Superior temporal gyrus (tissue), 1 donor: ENCODE measurements around the gene POLR2F.

Experiments used
- DNase-seq: peaks from one replicate; pipeline ENCODE4 v3.0.0-alpha.2; 2016; ENCODE audit errors: extremely low spot score

POLR2F gene

DNA sequence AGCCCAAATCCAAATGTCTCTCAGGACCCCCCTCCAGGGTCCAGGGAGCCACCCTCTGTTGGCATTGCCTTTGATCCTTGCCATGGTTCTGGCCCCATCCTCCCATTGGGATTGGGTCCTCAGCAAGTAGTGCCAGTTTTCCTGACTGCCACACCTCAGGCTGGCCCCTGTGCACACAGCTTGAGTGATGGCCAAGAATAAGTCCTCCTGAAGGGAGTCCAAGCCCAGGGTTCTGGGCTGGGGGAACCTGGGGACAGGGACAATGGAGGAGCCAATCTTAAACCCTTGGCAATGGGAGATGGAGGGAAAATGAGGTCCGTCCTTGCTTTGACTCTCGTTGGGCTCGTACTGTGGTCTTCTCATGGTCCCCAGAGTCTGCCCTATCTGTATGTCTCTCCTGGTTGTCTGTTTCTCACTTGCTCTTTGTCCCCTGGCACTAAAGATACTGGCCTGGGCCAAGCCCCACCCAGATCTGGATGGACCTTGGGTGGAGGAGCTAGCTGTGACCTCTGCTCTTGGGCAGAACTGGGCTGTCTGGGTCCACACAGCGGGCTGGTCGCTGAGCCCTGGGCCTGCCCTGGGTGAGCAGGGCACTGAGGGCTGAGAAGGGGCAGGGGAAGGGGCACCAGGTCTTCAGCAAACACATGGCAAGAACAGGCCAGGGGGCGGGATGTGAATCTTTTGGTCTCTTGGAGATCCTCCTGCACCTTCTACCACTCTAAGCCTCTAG, 27.9 kb downstream of the POLR2F start:
- DNase-seq, result no peak

DNA sequence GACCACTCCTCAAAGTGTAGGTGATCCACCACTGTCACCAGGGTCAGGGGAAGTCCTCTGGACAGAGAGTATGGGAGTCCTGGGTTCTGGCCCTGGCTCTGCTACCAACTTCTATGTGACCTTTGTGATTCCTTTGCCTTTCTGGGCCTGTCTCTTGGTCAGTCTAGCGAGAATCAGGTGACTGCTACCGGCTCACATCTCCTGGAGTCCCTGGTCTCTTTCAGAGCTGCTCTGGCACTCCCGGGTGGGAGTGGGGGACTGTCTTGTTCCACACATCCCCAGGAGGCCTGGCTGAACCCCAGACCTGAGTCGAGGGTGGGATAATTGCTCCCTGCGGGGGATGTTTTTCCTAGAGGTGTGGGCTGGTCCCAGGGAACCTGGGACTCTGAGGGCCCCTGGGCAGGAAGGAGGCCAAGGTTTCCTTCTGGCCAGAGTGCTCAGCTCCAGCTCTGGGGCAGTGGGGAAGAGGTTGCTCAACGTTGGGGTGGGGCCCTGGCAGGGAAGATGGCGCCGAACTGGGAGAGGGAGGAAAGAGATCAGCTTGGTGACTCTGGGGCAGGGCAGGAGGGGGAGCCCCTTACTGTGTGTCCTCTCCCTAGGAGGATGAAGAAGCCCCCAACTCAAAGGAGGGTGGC, 28.8 kb downstream of the POLR2F start:
- DNase-seq, result no peak

- DNase-seq, result no peak
These were observed 29.7 kb downstream of the POLR2F start for GRCh38 chr22:37982938-37983859.

GRCh38 chr22:37983860-37984791, 30.6 kb downstream of the POLR2F start, which contains the start of gene SOX10:
Gene SOX10, minus strand, starts transcription at chr22:37984555. Its CDS starts 771 bp downstream, at chr22:37983784.
- peak; percentile 74 for DNase-seq

GRCh38 chr22:37985050-37985585, 31.6 kb downstream of the POLR2F start:
- DNase-seq, result no peak

DNA sequence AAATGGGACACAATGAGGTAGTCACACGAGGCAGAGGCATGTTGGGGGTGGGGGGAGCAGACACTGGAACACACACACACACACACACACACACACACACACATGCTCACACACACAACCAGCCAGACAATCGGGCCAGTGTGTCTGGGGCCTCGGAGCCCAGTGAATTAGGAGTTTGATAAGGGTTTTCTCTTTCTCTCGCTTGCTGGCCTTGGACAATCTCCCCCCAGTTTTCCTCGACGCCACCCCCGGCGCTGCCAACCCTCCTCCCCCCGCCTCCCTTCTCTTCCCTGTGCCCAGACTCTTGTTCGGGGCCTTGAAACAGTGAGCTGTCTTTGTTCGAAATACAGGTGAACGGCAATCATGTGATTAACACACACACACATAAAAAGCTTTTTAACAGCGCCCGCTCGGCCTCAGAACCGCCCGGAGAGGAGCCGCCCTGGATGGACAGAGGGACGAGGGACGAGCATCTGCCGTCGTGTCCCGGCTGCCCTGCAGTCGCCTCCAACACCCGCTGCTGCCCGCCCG, 32.3 kb downstream of the POLR2F start:
- peak; percentile 86 for DNase-seq

- DNase-seq, result no peak
These were observed 32.9 kb downstream of the POLR2F start for GRCh38 chr22:37986371-37986770.

GRCh38 chr22:37989146-37990045, 35.9 kb downstream of the POLR2F start:
- DNase-seq, result no peak

DNA sequence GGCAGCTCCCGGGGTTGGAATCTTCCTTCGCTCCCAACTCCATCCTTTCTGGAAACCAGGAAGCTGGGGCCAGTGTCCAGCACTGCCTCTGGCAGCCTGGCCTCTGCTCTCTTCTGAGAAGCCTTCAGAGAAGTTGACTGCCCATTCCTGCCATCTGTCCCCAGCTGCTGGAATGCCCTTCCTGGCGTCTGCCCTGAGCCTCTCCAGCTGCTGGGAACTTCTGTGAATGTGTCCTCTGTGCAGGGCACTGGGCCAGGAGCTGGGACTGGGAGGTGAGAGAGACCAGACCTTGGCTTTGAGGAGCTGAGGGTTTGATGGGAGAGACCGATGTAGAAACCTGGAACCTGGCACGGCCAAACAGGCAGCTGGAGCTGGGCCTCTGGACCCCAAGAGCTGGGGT, 36.8 kb downstream of the POLR2F start:
- no peak for DNase-seq

DNA sequence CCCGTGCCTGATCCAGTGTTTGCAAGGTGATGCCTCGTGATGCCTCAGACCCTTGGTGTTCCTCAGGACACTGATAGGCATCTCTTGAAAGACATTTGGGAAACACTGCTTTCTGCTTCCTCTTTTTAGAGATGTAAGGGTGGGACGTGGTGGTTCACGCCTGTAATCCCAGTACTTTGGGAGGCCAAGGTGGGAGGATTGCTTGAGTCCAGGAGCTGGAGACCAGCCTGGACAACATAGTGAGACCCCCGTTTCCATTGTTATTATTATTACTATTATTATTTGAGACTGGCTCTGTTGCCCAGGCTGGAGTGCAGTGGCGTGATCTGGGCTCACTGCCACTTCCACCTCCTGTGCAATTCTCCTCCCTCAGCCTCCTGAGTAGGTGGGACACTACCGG, 37.4 kb downstream of the POLR2F start:
- no peak for DNase-seq

DNA sequence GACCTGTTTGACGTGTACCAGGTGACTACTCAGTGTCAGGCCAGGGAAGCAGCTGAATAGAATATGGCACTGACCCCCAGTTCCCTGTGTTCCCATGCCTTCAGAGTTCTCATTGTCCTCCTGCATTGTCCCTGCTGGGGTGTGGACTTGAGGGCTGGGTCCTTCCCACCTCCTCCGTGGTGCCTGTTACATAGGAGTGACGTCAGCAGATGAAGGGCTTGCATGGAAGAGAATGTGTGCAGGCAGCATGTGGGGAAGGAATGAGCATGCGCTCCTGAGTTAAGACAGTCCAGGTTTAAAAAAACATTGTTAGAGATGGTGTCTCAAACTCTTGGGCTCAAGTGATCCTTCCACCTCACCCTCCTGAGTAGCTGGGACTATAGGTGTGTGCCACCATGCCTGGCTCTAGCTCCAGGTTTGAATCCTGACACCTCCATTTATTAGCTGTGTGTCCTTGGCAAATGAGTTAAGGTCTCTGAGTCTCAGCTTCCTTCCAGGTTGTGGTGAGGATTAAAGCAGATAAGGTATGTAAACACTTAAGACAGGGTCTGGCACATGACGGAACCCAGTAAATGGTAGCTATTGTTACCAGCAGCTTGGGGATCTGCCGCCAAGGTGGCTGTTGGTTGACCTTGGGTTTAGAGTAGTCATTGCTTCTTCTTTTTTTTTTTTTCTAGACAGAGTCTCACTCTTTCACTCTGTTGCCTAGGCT, 38.4 kb downstream of the POLR2F start:
- no peak for DNase-seq

- DNase-seq, result no peak
These were observed 40.5 kb downstream of the POLR2F start for GRCh38 chr22:37994049-37994448.

- no peak for DNase-seq
These were observed 41.5 kb downstream of the POLR2F start for GRCh38 chr22:37994982-37995381.

DNA sequence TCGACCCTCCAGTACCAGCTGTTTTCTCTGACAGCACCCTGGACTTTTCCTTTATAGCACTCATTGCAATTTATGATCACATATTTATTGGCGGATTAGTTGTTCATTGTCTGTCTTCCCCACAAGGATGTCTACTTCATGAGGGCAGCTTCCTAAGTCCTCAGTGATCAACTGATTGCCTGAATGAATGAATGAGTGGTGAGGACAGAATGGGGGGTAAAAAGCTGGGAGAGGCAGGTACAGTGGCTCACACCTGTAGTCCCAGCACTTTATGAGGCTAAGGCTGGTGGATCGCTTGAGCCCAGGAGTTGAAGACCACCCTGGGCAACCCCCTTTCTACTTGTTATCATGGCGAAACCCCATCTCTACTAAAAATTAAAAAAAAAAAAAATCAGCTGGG, 42.0 kb downstream of the POLR2F start:
- no peak for DNase-seq

DNA sequence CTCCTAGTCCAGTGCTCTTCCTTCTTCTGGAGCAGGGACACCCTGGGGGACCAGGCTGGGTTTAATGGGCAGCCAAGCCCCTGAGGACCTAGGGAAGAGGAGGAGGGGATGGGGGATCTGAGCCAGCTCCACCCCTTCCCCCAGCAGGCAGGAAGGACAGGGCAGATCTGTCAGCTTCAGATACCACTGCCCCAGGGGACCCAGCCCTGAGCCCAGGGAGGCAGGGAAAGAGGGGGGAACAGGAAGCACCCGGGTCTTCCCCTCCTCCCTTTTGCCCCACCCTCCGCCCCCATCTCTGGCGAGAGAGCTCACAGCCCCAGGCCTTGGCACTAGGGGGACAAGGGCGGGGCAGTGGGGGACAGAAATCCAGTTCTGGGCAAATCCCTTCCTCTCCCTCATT, 42.6 kb downstream of the POLR2F start:
- no peak for DNase-seq

DNA sequence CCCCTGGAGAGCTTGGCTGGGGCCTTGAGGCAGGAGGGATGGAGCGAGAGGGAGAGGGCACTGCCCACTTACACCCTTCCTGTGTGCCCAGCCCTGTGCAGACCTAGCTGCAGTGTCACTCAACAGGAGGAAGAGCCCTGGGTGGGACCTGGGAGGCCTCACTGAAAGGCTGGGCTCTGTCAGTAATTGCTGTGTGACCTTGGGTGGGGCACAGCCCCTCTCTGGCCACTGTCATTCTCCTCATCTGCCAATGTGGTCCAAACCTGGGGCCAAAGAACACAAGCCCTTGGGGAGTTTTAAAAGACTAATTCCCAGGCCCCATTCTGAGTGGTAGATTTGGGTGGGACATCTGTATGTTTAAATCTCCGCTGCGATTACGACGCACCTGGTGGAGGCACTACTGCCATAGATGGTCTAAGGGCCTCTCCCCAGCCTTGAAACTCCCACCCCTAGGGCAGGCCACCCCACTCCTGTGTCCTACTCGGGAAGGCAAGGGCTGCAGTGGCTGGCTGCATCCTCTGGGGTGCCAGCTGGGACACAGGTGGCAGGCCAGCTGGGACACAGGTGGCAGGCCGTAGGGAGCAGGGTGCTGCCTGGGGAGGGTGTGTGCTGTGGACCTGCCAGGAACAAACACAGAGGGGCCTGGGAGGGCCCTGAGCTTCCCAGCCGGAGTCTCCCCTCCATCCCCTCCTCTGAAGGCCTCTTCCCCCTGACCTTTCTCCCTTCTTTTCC, 43.2 kb downstream of the POLR2F start:
- DNase-seq, result no peak

DNA sequence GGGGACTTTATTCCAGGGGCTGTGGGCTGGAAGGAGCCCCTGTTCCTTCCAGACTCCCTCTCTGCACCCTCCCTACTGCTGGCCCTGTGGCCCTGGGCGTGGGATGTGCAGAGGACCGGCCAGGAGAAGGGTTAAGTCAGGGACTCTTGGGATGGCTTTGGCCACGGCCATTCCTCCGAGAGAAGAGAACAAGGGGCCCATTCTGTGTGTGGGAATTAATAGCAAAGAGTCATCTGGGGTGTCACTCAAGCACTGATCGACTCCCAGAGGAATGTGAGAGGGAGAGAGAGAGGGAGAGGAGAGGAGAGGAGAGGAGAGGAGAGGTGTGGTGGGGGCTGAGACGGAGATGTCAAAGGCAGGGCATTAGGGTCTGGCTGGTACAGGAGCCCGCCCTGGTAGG, 45.0 kb downstream of the POLR2F start:
- peak; percentile 80 for DNase-seq

DNA sequence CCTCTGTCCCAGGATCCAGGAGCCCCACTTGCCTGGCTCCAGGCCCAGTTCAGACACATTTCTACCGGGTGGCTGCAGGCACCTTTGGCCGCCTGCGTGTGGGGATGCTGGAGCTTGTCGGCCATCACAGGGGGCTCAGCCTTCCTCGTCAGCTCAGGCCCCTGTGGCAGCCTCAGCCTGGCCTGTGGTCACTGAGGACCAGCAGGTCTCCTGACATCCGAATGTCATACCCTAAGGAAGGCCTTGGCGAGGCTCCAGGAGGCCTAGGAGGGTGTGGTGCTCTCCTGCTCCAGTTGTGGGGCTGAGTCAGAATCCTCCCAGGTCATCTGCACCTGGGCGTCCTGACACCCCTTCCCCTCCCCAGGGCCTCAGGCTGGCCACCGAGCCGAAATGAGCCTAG, 45.7 kb downstream of the POLR2F start:
- DNase-seq, result no peak
